K562 (cell line): Measurements from ENCODE around the gene LGR6. TPM values are rescaled to one million over a fixed set of nuclear protein-coding genes. Genes with fewer than 3 reads are reported as not detected.

Experiments
- ARID4B ChIP-seq: sonication (generic); formaldehyde crosslinking; IDR thresholded peaks from 2 replicates; pipeline ENCODE4 v1.8.0; 2022; ENCODE audit warnings: mild to moderate bottlenecking, missing genetic modification reagents
- CTCFL ChIP-seq: IDR thresholded peaks from 2 replicates; pipeline ENCODE4 v1.6.1; 2011; ENCODE audit warnings: borderline replicate concordance, low read depth, mild to moderate bottlenecking, moderate library complexity, low read length; ENCODE audit not compliant: insufficient read depth, poor library complexity, severe bottlenecking
- FOXA1 ChIP-seq: fragments of 450-650 bp; IDR thresholded peaks from 2 replicates; pipeline ENCODE4 v1.6.1; 2016; ENCODE audit warnings: mild to moderate bottlenecking, borderline replicate concordance
- ILF3 ChIP-seq: fragments of 450-650 bp; IDR thresholded peaks from 2 replicates; pipeline ENCODE4 v1.6.1; 2018; ENCODE audit warnings: antibody characterized with exemption, mild to moderate bottlenecking, moderate library complexity, borderline replicate concordance
- KLF16 ChIP-seq: IDR thresholded peaks from 2 replicates; pipeline ENCODE4 v1.6.1; 2016; ENCODE audit warnings: antibody characterized with exemption
- MTA1 ChIP-seq: fragments of 450-650 bp; IDR thresholded peaks from 2 replicates; pipeline ENCODE4 v1.6.1; 2017; ENCODE audit warnings: borderline replicate concordance
- MTA3 ChIP-seq: fragments of 450-650 bp; formaldehyde crosslinking; IDR thresholded peaks from 2 replicates; pipeline ENCODE4 v1.6.1; 2017; ENCODE audit warnings: mild to moderate bottlenecking, borderline replicate concordance
- NR4A1 ChIP-seq, 2 experiments: fragments of 250-450 bp in 1 of 2; fragments of 450-650 bp in 1 of 2; sonication (Bioruptor Pico) in 1 of 2; IDR thresholded peaks; 2 replicates each; pipeline versions ENCODE4 v1.4.0 to v1.6.1; 2016 to 2020; ENCODE audit warnings: mild to moderate bottlenecking in 2 of 2, missing compliant biosample characterization in 1 of 2, missing genetic modification characterization in 1 of 2, moderate library complexity in 1 of 2
- RB1 ChIP-seq: fragments of 450-650 bp; IDR thresholded peaks from 2 replicates; pipeline ENCODE4 v1.6.1; 2017; ENCODE audit warnings: low read depth, mild to moderate bottlenecking
- TFAP4 ChIP-seq: sonication (generic); formaldehyde crosslinking; IDR thresholded peaks from 2 replicates; pipeline ENCODE4 v1.8.0; 2022; ENCODE audit warnings: missing genetic modification reagents, mild to moderate bottlenecking, moderate library complexity, borderline replicate concordance
- ZFP91 ChIP-seq: sonication (generic); formaldehyde crosslinking; IDR thresholded peaks from 2 replicates; pipeline ENCODE4 v1.8.0; 2022; ENCODE audit warnings: mild to moderate bottlenecking, missing genetic modification reagents
- ZNF143 ChIP-seq: sonication (generic); formaldehyde crosslinking; IDR thresholded peaks from 2 replicates; pipeline ENCODE4 v1.9.0; 2022; ENCODE audit warnings: mild to moderate bottlenecking, missing genetic modification reagents
- ZNF212 ChIP-seq: fragments of 450-650 bp; formaldehyde crosslinking; IDR thresholded peaks from 2 replicates; pipeline ENCODE4 v1.4.0; 2020; ENCODE audit warnings: mild to moderate bottlenecking
- ZNF699 ChIP-seq: fragments of 250-450 bp; sonication (Bioruptor Pico); IDR thresholded peaks from 2 replicates; pipeline ENCODE4 v1.8.0; 2021; ENCODE audit warnings: mild to moderate bottlenecking, moderate library complexity; ENCODE audit not compliant: insufficient replicate concordance
- polyA plus RNA-seq, 8 experiments: library from polyadenylated mRNA; depleted of rRNA in 4 of 8; stranded (reverse) in 5 of 8; unstranded in 3 of 8; fragments of >200 nt; fragmentation: Nextera tagmentation in 2 of 8; fragmentation: Illumina TruSeq in 1 of 8; extraction: Ambion mirVana in 2 of 8; extraction: Trizol in 1 of 8; gene quantifications; 2 replicates each; pipeline versions ENCODE4 v1.2.1 to v1.2.3, GENCODE V29; 2011 to 2014; ENCODE audit warnings: inconsistent platforms in 1 of 8, missing spikeins in 1 of 8
- total RNA-seq, 7 experiments: library from RNA; depleted of rRNA in 6 of 7; stranded (reverse); fragments of >200 nt in 6 of 7; fragmentation: Illumina TruSeq in 2 of 7; extraction: Trizol in 2 of 7; gene quantifications; 2 replicates each; pipeline versions ENCODE4 v1.2.1 to v1.2.3, GENCODE V29; 2011 to 2021; ENCODE audit warnings: low replicate concordance in 1 of 7

LGR6 gene
- total and polyA plus RNA-seq, 9 of the 15 experiments (the other 6 are each of a cell fraction or from before 2014, with no cell fraction given): 0.01 to 0.54 (median 0.17) TPM; not detected in 1

- peak; percentile 79 for TF ChIP-seq TFAP4 (CRISPR knock-in tag)
- no peak for TF ChIP-seq RB1
- TF ChIP-seq ZNF143: no peak
- no peak for TF ChIP-seq CTCFL
- no peak for TF ChIP-seq FOXA1
- TF ChIP-seq ILF3: no peak
- TF ChIP-seq ZNF212 (CRISPR knock-in tag): 0 out of 2 replicates have a peak, but pooled peaks have one; percentile 42
- no peak for TF ChIP-seq NR4A1 (CRISPR knock-in tag; IDR thresholded peaks at IDR 0.05)
- peak; percentile 30; the same call in 1 of the 2 replicates for TF ChIP-seq NR4A1 (tag; IDR thresholded peaks at IDR 0.05)
- no peak for TF ChIP-seq ZFP91 (CRISPR knock-in tag)
- TF ChIP-seq MTA1: no peak
- TF ChIP-seq ZNF699: no peak
- TF ChIP-seq MTA3: 0 out of 2 replicates have a peak, but pooled peaks have one; percentile 13
- no peak for TF ChIP-seq KLF16
- TF ChIP-seq ARID4B (CRISPR knock-in tag): peak; percentile 55; the same call in 1 of the 2 replicates
Observed at GRCh38 chr1:202161151-202162046, 32.2 kb upstream of the LGR6 start (continued).
